Measurements from ENCODE around the gene ABCC3.
"Not testable (repeated sequence)": the region's sequence is repeated elsewhere in the genome, so short reads cannot be mapped to it uniquely, and the experiment has no call there.

ABCC3 gene

GRCh38 chr17:50697663-50698272, 63.1 kb downstream of the ABCC3 start:
- H3K4me3 ChIP-seq (ENCODE audit: low read depth, low read length), result no peak overlapping the region
- H3K27me3 ChIP-seq (ENCODE audit: control insufficient read depth, insufficient read depth, low read length), result no peaks in the 10 kb centered on the region
- H3K9ac ChIP-seq (ENCODE audit: low read depth, low read length), result no peak overlapping the region
- H3K36me3 ChIP-seq (ENCODE audit: control insufficient read depth, insufficient read depth, low read length), result peaks cover 29% of the 10 kb centered on the region
- H3K9me3 ChIP-seq (ENCODE audit: control insufficient read depth, insufficient read depth, low read length), result no peaks in the 10 kb centered on the region
- no peaks in the 10 kb centered on the region for H3K4me1 ChIP-seq (ENCODE audit: control insufficient read depth, insufficient read depth, low read length)

- H3K27me3 ChIP-seq (ENCODE audit: control insufficient read depth, insufficient read depth, low read length), result no peaks in the 10 kb centered on the region
- H3K4me1 ChIP-seq (ENCODE audit: control insufficient read depth, insufficient read depth, low read length), result no peaks in the 10 kb centered on the region
- H3K9ac ChIP-seq (ENCODE audit: low read depth, low read length), result no peak overlapping the region
- H3K4me3 ChIP-seq (ENCODE audit: low read depth, low read length), result no peak overlapping the region
- peaks cover 29% of the 10 kb centered on the region for H3K36me3 ChIP-seq (ENCODE audit: control insufficient read depth, insufficient read depth, low read length)
- no peaks in the 10 kb centered on the region for H3K9me3 ChIP-seq (ENCODE audit: control insufficient read depth, insufficient read depth, low read length)
Measured at GRCh38 chr17:50699410-50699809, 64.7 kb downstream of the ABCC3 start.

- Histone ChIP-seq H3K4me1 (ENCODE audit: control insufficient read depth, insufficient read depth, low read length) (peaks cover 1% of the 10 kb centered on the region), H3K36me3 (ENCODE audit: control insufficient read depth, insufficient read depth, low read length) (peaks cover 9% of the 10 kb centered on the region), H3K4me3 (ENCODE audit: low read depth, low read length) (no peak overlapping the region), H3K9me3 (ENCODE audit: control insufficient read depth, insufficient read depth, low read length) (no peaks in the 10 kb centered on the region), H3K9ac (ENCODE audit: low read depth, low read length) (no peak overlapping the region), H3K27me3 (ENCODE audit: control insufficient read depth, insufficient read depth, low read length) (no peaks in the 10 kb centered on the region)
Measured at GRCh38 chr17:50703162-50703561, 68.5 kb downstream of the ABCC3 start.

GRCh38 chr17:50707289-50708049, 72.8 kb downstream of the ABCC3 start, which contains the start of gene ANKRD40:
ANKRD40 (minus strand) TSS chr17:50707914; CDS start chr17:50707654, 260 bp downstream.
- Histone ChIP-seq H3K4me1 (ENCODE audit: control insufficient read depth, insufficient read depth, low read length) (peaks cover 10% of the 10 kb centered on the region), H3K9ac (ENCODE audit: low read depth, low read length) (peak within 1 kb of the TSS; percentile 79), H3K36me3 (ENCODE audit: control insufficient read depth, insufficient read depth, low read length) (no peaks in the 10 kb centered on the region), H3K4me3 (ENCODE audit: low read depth, low read length) (peak within 1 kb of the TSS; percentile 84), H3K9me3 (ENCODE audit: control insufficient read depth, insufficient read depth, low read length) (no peaks in the 10 kb centered on the region), H3K27me3 (ENCODE audit: control insufficient read depth, insufficient read depth, low read length) (no peaks in the 10 kb centered on the region)

- H3K36me3 ChIP-seq (ENCODE audit: control insufficient read depth, insufficient read depth, low read length), result no peaks in the 10 kb centered on the region
- no peaks in the 10 kb centered on the region for H3K27me3 ChIP-seq (ENCODE audit: control insufficient read depth, insufficient read depth, low read length)
- peaks cover 10% of the 10 kb centered on the region for H3K4me1 ChIP-seq (ENCODE audit: control insufficient read depth, insufficient read depth, low read length)
- H3K9me3 ChIP-seq (ENCODE audit: control insufficient read depth, insufficient read depth, low read length), result no peaks in the 10 kb centered on the region
- H3K4me3 ChIP-seq (ENCODE audit: low read depth, low read length), result peak overlapping the region; percentile 84
- H3K9ac ChIP-seq (ENCODE audit: low read depth, low read length), result peak overlapping the region; percentile 67
Measured at GRCh38 chr17:50708050-50709000, 73.6 kb downstream of the ABCC3 start.

- not testable (repeated sequence) for H3K9ac ChIP-seq (ENCODE audit: low read depth, low read length); H3K4me3 ChIP-seq (ENCODE audit: low read depth, low read length); H3K36me3 ChIP-seq (ENCODE audit: control insufficient read depth, insufficient read depth, low read length)
Measured at GRCh38 chr17:50709053-50709452, 74.4 kb downstream of the ABCC3 start.

GRCh38 chr17:50710025-50710424, 75.3 kb downstream of the ABCC3 start:
- H3K9me3 ChIP-seq (ENCODE audit: control insufficient read depth, insufficient read depth, low read length), result no peaks in the 10 kb centered on the region
- H3K9ac ChIP-seq (ENCODE audit: low read depth, low read length), result no peak overlapping the region
- H3K4me3 ChIP-seq (ENCODE audit: low read depth, low read length), result no peak overlapping the region
- no peaks in the 10 kb centered on the region for H3K27me3 ChIP-seq (ENCODE audit: control insufficient read depth, insufficient read depth, low read length)
- H3K4me1 ChIP-seq (ENCODE audit: control insufficient read depth, insufficient read depth, low read length), result peaks cover 10% of the 10 kb centered on the region
- H3K36me3 ChIP-seq (ENCODE audit: control insufficient read depth, insufficient read depth, low read length), result no peaks in the 10 kb centered on the region

More at GRCh38 chr17:50709053-50709452, 74.4 kb downstream of the ABCC3 start:
- peaks cover 10% of the 10 kb centered on the region for H3K4me1 ChIP-seq (ENCODE audit: control insufficient read depth, insufficient read depth, low read length)
- not testable (repeated sequence) for H3K27me3 ChIP-seq (ENCODE audit: control insufficient read depth, insufficient read depth, low read length); H3K9me3 ChIP-seq (ENCODE audit: control insufficient read depth, insufficient read depth, low read length)

GRCh38 chr17:50710650-50711049, 76.0 kb downstream of the ABCC3 start:
- no peaks in the 10 kb centered on the region for H3K27me3 ChIP-seq (ENCODE audit: control insufficient read depth, insufficient read depth, low read length)
- no peak overlapping the region for H3K4me3 ChIP-seq (ENCODE audit: low read depth, low read length)
- no peaks in the 10 kb centered on the region for H3K36me3 ChIP-seq (ENCODE audit: control insufficient read depth, insufficient read depth, low read length)
- H3K4me1 ChIP-seq (ENCODE audit: control insufficient read depth, insufficient read depth, low read length), result peaks cover 10% of the 10 kb centered on the region
- H3K9ac ChIP-seq (ENCODE audit: low read depth, low read length), result no peak overlapping the region
- no peaks in the 10 kb centered on the region for H3K9me3 ChIP-seq (ENCODE audit: control insufficient read depth, insufficient read depth, low read length)

- Histone ChIP-seq H3K4me1 (ENCODE audit: control insufficient read depth, insufficient read depth, low read length) (peaks cover 10% of the 10 kb centered on the region), H3K9me3 (ENCODE audit: control insufficient read depth, insufficient read depth, low read length) (no peaks in the 10 kb centered on the region), H3K4me3 (ENCODE audit: low read depth, low read length) (no peak overlapping the region), H3K9ac (ENCODE audit: low read depth, low read length) (no peak overlapping the region), H3K27me3 (ENCODE audit: control insufficient read depth, insufficient read depth, low read length) (no peaks in the 10 kb centered on the region), H3K36me3 (ENCODE audit: control insufficient read depth, insufficient read depth, low read length) (no peaks in the 10 kb centered on the region)
Measured at GRCh38 chr17:50712641-50713040, 78.0 kb downstream of the ABCC3 start.

- Histone ChIP-seq H3K9ac (ENCODE audit: low read depth, low read length) (no peak overlapping the region), H3K27me3 (ENCODE audit: control insufficient read depth, insufficient read depth, low read length) (no peaks in the 10 kb centered on the region), H3K36me3 (ENCODE audit: control insufficient read depth, insufficient read depth, low read length) (no peaks in the 10 kb centered on the region), H3K4me3 (ENCODE audit: low read depth, low read length) (no peak overlapping the region), H3K9me3 (ENCODE audit: control insufficient read depth, insufficient read depth, low read length) (no peaks in the 10 kb centered on the region), H3K4me1 (ENCODE audit: control insufficient read depth, insufficient read depth, low read length) (no peaks in the 10 kb centered on the region)
Measured at GRCh38 chr17:50715471-50715870, 80.8 kb downstream of the ABCC3 start.

- H3K4me3 ChIP-seq (ENCODE audit: low read depth, low read length), result peak within 1 kb of the TSS; percentile 89
- no peaks in the 10 kb centered on the region for H3K9me3 ChIP-seq (ENCODE audit: control insufficient read depth, insufficient read depth, low read length)
- H3K27me3 ChIP-seq (ENCODE audit: control insufficient read depth, insufficient read depth, low read length), result no peaks in the 10 kb centered on the region
- no peaks in the 10 kb centered on the region for H3K36me3 ChIP-seq (ENCODE audit: control insufficient read depth, insufficient read depth, low read length)
- peaks cover 10% of the 10 kb centered on the region for H3K4me1 ChIP-seq (ENCODE audit: control insufficient read depth, insufficient read depth, low read length)
- peak within 1 kb of the TSS; percentile 97 for H3K9ac ChIP-seq (ENCODE audit: low read depth, low read length)
Measured at GRCh38 chr17:50719144-50719923, 84.7 kb downstream of the ABCC3 start, which contains the start of gene LUC7L3. LUC7L3 (plus strand) TSS chr17:50719603; CDS start chr17:50719733, 130 bp downstream.
